ENCODE measurements around the gene SLC39A11.

GRCh38 chr17:72603420-72604242 is 488.9 kb downstream of the SLC39A11 start:
- no peak for TF ChIP-seq CTCF (IDR thresholded peaks at IDR 0.05; ENCODE audit: low read depth, low read length, missing input control)
- TF ChIP-seq MAX (IDR thresholded peaks at IDR 0.05): no peak
- TF ChIP-seq ATF3 (IDR thresholded peaks at IDR 0.05): no peak
- TF ChIP-seq EGR1 (IDR thresholded peaks at IDR 0.05; ENCODE audit: low read depth in 2 of 2): no peak
- no peak for TF ChIP-seq ZBTB33 (IDR thresholded peaks at IDR 0.05)
- TF ChIP-seq YY1 (IDR thresholded peaks at IDR 0.05): no peak
